Activated T-cell treated with anti-CD3 and anti-CD28 coated beads for 1 hour (primary cell): ENCODE results near the gene MSH5.
A peak's percentile ranks its signal among the peaks of the same experiment; 100 is the strongest.
"Not testable (repeated sequence)": the region's sequence is repeated elsewhere in the genome, so short reads cannot be mapped to it uniquely, and the experiment has no call there.

ENCODE experiments used
- DNase-seq: peaks from one replicate; pipeline ENCODE4 v3.0.0-alpha.2; 2020; ENCODE audit warnings: low read depth

Gene MSH5

DNA sequence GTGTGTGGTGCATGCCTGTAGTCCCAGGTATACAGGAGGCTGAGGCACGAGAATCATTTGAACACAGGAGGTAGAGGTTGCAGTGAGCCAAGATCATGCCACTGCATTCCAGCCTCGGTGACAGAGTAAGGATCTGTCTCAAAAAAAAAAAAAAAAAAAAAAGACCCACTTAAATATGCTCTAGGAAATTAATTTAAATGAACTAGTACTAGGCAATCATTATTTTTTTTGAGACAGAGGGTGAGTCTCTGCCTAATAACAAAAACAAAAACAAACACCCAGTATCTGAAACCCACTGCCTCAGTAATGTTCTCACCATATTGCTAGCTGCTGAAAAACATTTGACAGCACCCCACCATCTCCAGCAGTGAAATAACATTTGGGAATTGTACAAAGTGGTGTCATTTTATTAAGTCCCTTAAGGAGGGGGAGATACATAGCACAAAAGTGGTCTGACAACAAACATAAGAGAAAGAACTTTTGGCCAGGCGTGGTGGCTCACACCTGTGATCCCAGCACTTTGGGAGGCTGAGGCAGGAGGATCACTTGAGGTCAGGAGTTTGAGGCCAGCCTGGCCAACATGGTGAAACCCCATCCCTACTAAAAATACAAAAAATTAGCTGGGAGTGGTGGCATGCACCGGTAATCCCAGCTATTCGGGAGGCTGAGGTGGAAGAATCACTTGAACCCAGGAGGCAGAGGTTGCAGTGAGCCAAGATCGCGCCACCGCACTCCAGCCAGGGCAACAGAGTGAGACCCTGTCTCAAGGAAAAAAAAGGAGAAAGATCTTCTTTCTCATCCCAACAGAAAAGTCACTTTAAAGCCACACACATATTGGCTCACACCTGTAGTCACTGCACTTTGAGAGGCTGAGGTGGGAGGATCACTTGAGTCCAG, 61.5 kb downstream of the MSH5 start:
- DNase-seq = not testable (repeated sequence)

DNA sequence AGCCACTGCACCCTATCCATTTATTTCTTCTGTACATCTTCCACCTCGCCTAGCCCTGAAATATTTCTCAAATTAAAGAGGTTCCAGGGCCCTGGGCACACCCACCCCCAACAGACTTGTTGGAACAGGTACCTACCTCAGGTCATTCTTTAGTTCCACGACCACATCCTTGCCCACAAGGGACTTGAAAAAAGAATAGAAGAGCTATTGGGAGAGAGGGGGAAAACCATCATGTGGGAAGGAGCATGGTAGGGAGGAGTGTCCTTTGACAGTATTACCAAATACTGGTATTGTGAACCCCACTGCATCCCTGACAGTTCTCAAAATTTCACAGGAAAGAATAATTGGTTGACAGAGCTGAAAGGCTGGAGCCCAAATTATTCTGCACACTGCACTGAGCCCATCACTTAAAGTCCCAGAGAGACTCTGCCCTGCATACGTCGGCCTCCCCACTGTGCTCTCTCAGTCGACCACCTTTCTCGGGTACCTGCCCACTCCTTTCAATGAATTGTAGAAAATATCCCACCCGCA, 66.2 kb downstream of the MSH5 start:
- no peak for DNase-seq

DNA sequence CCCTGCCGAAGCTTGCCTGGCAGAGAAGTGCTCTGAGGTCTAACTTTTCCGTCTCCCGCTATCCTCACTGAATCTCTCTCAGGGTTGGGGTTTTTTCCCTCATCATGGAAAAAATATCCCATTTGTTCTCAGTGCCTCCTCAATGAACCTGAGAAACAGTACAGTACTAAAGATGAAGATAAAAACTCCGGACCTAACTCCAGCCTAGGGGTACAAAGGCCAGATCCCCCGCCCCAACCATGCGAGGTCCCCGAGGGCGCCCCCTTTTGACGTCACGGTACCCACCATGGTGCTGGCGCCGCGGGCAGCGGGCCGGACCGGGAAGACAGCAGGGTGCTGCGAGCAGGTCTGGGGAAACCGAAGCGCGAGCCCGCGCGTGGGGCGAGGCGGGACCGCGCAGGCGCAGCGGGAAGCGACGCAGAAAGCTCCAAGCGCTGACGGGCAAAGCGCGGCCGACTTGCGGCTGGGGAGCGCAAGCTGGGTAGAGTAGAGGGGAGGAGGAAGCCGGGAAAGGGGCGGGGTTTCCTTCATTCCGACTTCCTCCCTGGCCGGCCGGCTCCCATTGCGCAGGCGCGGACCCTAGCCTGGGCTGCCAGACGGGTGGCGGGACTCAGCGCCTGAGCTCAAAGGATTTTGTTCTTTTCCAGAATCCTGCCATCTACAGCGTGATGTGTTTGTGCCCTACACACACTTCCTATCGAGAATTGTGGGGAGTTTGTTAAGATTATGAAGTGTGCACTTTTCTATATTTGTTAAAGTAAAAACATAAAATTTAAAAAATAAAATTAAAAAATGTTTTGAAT, 66.9 kb downstream of the MSH5 start, which contains the start of gene LSM2:
Gene LSM2 (minus strand): TSS at position 497 of the 803 bp plus-strand sequence. CDS start 209 bp downstream, at position 288.
- peak; percentile 96 for DNase-seq

DNA sequence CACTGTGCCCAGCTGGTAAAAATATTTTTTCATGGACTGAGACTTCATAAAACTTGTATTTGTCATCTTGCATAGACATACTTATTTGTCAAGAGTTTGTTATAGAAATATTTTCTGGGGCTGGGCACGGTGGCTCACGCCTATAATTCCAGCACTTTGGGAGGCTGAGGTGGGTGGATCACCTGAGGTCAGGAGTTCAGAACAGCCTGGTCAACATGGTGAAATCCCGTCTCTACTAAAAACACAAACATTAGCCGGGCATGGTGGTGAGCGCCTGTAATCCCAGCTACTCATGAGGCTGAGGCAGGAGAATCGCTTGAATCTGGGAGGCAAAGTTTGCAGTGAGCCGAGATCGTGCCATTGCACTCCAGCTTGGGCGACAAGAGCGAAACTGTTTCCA, 68.8 kb downstream of the MSH5 start:
- not testable (repeated sequence) for DNase-seq

DNA sequence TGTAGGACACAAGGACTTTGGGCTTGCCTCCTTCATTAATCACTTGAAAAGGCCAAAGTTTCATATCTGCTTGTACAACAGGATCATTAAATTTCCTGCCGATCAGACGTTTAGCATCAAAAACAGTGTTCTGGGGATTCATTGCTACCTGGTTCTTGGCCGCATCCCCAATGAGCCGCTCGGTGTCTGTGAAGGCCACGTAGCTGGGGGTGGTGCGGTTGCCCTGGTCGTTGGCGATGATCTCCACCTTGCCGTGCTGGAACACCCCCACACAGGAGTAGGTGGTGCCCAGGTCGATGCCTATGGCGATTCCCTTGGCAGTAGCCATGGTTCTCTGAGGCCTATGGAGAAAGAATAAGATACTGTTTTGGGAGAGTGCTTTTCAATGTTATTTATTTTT, 71.8 kb downstream of the MSH5 start:
- no peak for DNase-seq
